ENCODE results near the gene MIA3.

GRCh38 chr1:222716393-222716792 lies 98.5 kb downstream of the MIA3 start:
- no peak for TF ChIP-seq POLR2A (IDR thresholded peaks at IDR 0.05)
- TF ChIP-seq POLR2AphosphoS5 (IDR thresholded peaks at IDR 0.05), result no peak
- TF ChIP-seq CTCF (IDR thresholded peaks at IDR 0.05), result no peak

Data from prostate gland (tissue), 2 donors.